GM12878 (cell line): ENCODE measurements around the gene LPAR3.

Experiments used
- CTCF ChIP-seq, 3 experiments: IDR thresholded peaks in 2 of 3; conservative IDR thresholded peaks in 1 of 3; 2 replicates each; pipeline ENCODE4 v1.5.1; 2011; ENCODE audit warnings: low read depth in 3 of 3, low read length in 3 of 3, mild to moderate bottlenecking in 3 of 3, control low read depth in 2 of 3, moderate library complexity in 2 of 3, inconsistent platforms in 1 of 3, mixed read lengths in 1 of 3; ENCODE audit not compliant: control insufficient read depth in 2 of 3, insufficient read depth in 1 of 3; ENCODE audit errors: extremely low read depth in 1 of 3
- HDGF ChIP-seq: fragments of 450-650 bp; IDR thresholded peaks from 2 replicates; pipeline ENCODE4 v1.6.1; 2016; ENCODE audit warnings: antibody characterized with exemption
- NR2C1 ChIP-seq: fragments of 450-650 bp; IDR thresholded peaks from 2 replicates; pipeline ENCODE4 v1.6.1; 2017; ENCODE audit warnings: antibody characterized with exemption, mild to moderate bottlenecking, moderate library complexity

- TF ChIP-seq NR2C1 (no peak), CTCF (IDR thresholded peaks at IDR 0.05 in 2 of 3, conservative IDR thresholded peaks at IDR 0.05 in 1 of 3; ENCODE audit: control insufficient read depth in 2 of 3, extremely low read depth in 1 of 3, insufficient read depth in 1 of 3, low read depth in 3 of 3, low read length in 3 of 3) (no peak), HDGF (no peak)
Observed at GRCh38 chr1:84770481-84770880, 122.5 kb downstream of the LPAR3 start.
